ENCODE measurements around the gene MMD. TPM values are rescaled to one million over a fixed set of nuclear protein-coding genes. Genes with fewer than 3 reads are reported as not detected.

The MMD gene
- polyA plus RNA-seq, 1 donor from 2014 or later: 111 TPM

DNA sequence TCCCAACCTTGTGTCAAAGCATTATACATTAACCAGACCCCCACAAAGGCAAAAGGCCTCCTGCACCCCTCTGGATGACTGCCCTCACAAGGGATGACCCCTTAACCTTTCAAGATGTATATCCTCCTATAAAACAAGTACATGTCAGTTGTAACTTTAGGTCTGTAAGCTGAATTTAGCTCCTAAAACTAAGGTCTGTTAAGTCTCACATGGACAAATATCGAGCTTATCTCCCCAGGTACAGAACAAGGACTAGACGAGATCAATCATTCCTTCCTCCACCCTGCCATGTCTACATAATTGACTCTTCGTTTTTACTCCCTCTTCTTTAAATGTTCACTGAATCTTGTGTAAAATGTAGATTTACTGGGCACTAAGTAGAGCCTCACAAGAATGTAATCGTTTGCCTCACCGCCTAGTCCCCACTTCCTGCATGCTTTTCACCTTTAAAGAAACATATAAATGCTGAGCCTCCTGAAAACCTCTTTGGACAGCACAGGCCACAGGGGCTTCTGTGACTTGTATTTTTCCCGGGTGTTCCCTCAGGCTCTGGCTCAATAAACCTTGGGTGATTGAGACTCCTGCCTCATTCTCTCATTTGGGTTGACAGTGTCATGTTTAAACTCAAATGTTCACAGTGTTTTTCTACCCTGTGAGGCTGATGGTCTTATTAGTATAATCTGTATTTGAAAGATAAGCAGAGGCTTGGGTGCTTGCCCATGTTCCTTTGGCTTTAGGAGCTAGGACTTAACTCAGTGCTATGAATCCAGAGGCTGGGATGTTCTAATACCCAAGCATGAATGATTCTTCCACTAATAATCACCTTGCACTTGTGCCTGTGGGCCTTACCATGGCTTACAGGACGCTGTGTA is 37.6 kb downstream of the MMD start:
- Histone ChIP-seq H3K4me3 (ENCODE audit: low read length) (no peak overlapping the region), H3K27me3 (ENCODE audit: insufficient read depth, low read depth, low read length) (no peaks in the 10 kb centered on the region), H3K9me3 (ENCODE audit: low read length) (no peaks in the 10 kb centered on the region), H2AFZ (ENCODE audit: low read depth, low read length) (no peak overlapping the region), H3K9me2 (ENCODE audit: insufficient read depth, low read length) (no peaks in the 10 kb centered on the region), H4K20me1 (ENCODE audit: insufficient read depth) (no peaks in the 10 kb centered on the region), H3F3A (ENCODE audit: insufficient read depth, low read length, poor library complexity, severe bottlenecking) (no peaks in the 10 kb centered on the region), H3K4me2 (ENCODE audit: low read length) (no peak overlapping the region), H3K27ac (ENCODE audit: low read length) (no peak overlapping the region), H3K79me2 (replicated peaks; ENCODE audit: insufficient read depth, low read length) (no peaks in the 10 kb centered on the region), H3K36me3 (ENCODE audit: insufficient read depth, low read length) (no peaks in the 10 kb centered on the region), H3K9ac (ENCODE audit: low read length) (no peak overlapping the region)
- TF ChIP-seq TAF1 (IDR thresholded peaks at IDR 0.05; ENCODE audit: low read depth) (no peak), EP300 (conservative IDR thresholded peaks at IDR 0.05; ENCODE audit: poor library complexity, severe bottlenecking) (no peak), RAD21 (conservative IDR thresholded peaks at IDR 0.05) (no peak), SMC3 (conservative IDR thresholded peaks at IDR 0.05; ENCODE audit: poor library complexity) (no peak), POLR2AphosphoS5 (IDR thresholded peaks at IDR 0.05) (no peak), MXI1 (conservative IDR thresholded peaks at IDR 0.05; ENCODE audit: poor library complexity, severe bottlenecking) (no peak), CTCF (IDR thresholded peaks at IDR 0.05; ENCODE audit: poor library complexity, severe bottlenecking) (no peak), EZH2 (IDR thresholded peaks at IDR 0.05; ENCODE audit: borderline replicate concordance, insufficient read depth, low read length, poor library complexity, severe bottlenecking) (no peak)
- TF ChIP-seq, protein P1, sequence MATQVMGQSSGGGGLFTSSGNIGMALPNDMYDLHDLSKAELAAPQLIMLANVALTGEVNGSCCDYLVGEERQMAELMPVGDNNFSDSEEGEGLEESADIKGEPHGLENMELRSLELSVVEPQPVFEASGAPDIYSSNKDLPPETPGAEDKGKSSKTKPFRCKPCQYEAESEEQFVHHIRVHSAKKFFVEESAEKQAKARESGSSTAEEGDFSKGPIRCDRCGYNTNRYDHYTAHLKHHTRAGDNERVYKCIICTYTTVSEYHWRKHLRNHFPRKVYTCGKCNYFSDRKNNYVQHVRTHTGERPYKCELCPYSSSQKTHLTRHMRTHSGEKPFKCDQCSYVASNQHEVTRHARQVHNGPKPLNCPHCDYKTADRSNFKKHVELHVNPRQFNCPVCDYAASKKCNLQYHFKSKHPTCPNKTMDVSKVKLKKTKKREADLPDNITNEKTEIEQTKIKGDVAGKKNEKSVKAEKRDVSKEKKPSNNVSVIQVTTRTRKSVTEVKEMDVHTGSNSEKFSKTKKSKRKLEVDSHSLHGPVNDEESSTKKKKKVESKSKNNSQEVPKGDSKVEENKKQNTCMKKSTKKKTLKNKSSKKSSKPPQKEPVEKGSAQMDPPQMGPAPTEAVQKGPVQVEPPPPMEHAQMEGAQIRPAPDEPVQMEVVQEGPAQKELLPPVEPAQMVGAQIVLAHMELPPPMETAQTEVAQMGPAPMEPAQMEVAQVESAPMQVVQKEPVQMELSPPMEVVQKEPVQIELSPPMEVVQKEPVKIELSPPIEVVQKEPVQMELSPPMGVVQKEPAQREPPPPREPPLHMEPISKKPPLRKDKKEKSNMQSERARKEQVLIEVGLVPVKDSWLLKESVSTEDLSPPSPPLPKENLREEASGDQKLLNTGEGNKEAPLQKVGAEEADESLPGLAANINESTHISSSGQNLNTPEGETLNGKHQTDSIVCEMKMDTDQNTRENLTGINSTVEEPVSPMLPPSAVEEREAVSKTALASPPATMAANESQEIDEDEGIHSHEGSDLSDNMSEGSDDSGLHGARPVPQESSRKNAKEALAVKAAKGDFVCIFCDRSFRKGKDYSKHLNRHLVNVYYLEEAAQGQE (IDR thresholded peaks at IDR 0.05; ENCODE audit: borderline replicate concordance): no peak

DNA sequence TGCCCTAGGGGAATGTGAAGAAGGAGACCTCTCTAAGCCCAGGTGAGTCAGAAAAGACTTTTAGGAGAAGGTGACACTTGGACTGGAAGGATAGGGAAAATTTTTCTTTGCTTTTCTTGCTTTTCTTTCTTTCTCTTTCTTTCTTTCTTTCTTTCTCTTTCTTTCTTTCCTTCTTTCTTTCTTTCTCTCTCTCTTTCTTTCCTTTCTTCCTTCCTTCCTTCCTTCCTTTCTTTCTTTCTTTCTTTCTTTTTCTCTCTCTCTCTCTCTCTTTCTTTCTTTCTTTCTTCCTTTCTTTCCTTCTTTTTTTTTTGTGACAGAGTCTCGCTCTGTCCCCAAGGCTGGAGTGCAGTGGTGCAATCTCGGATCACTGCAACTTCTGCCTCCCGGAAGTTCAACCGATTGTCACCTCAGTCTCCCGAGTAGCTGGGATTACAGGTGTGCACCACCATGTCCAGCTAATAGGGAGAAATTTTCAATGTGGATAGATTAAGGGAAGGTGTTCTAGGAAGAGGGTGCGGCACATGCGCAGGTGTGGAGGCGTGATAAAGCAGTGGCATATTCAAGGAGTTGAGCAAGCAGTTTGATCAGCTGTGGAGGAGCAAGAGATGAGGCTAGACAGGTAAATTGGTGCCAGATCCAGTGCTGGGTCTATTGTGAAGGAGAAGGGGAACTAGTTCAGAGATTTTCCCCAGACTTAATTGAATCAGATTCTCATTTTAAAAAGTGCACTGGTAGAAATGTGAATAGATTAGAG is 40.4 kb downstream of the MMD start:
- Histone ChIP-seq H3K4me3 (ENCODE audit: low read length) (no peak overlapping the region), H3K27ac (ENCODE audit: low read length) (no peak overlapping the region), H3K36me3 (ENCODE audit: insufficient read depth, low read length) (no peaks in the 10 kb centered on the region), H3K9me2 (ENCODE audit: insufficient read depth, low read length) (no peaks in the 10 kb centered on the region), H3K4me2 (ENCODE audit: low read length) (no peak overlapping the region), H3K79me2 (replicated peaks; ENCODE audit: insufficient read depth, low read length) (no peaks in the 10 kb centered on the region), H3F3A (ENCODE audit: insufficient read depth, low read length, poor library complexity, severe bottlenecking) (no peaks in the 10 kb centered on the region), H3K9me3 (ENCODE audit: low read length) (no peaks in the 10 kb centered on the region), H3K27me3 (ENCODE audit: insufficient read depth, low read depth, low read length) (no peaks in the 10 kb centered on the region), H4K20me1 (ENCODE audit: insufficient read depth) (no peaks in the 10 kb centered on the region), H2AFZ (ENCODE audit: low read depth, low read length) (no peak overlapping the region), H3K9ac (ENCODE audit: low read length) (no peak overlapping the region)
- TF ChIP-seq TAF1 (IDR thresholded peaks at IDR 0.05; ENCODE audit: low read depth): no peak
- TF ChIP-seq SMC3 (conservative IDR thresholded peaks at IDR 0.05; ENCODE audit: poor library complexity): no peak
- TF ChIP-seq EP300 (conservative IDR thresholded peaks at IDR 0.05; ENCODE audit: poor library complexity, severe bottlenecking): no peak
- no peak for TF ChIP-seq RAD21 (conservative IDR thresholded peaks at IDR 0.05)
- TF ChIP-seq EZH2 (IDR thresholded peaks at IDR 0.05; ENCODE audit: borderline replicate concordance, insufficient read depth, low read length, poor library complexity, severe bottlenecking): no peak
- no peak for TF ChIP-seq POLR2AphosphoS5 (IDR thresholded peaks at IDR 0.05)
- TF ChIP-seq, protein P1 (IDR thresholded peaks at IDR 0.05; ENCODE audit: borderline replicate concordance): no peak
- TF ChIP-seq MXI1 (conservative IDR thresholded peaks at IDR 0.05; ENCODE audit: poor library complexity, severe bottlenecking): no peak
- no peak for TF ChIP-seq CTCF (IDR thresholded peaks at IDR 0.05; ENCODE audit: poor library complexity, severe bottlenecking)
